Jurkat, Clone E6-1 (cell line): ENCODE measurements around the gene OR13C2.

Experiments
- DNase-seq: peaks from one replicate; pipeline ENCODE4 v3.0.0-alpha.2; 2011; ENCODE audit warnings: low read depth, low spot score
- H3K4me3 ChIP-seq: 2 replicates; pipeline ENCODE4 v1.5.1; 2011; ENCODE audit warnings: mild to moderate bottlenecking, low read length, control low read depth, moderate library complexity

Gene OR13C2

GRCh38 chr9:104556830-104557634 is 48.4 kb downstream of the OR13C2 start:
- peak; percentile 4 for DNase-seq
- no peak overlapping the region for H3K4me3 ChIP-seq

GRCh38 chr9:104555521-104555920 is 49.9 kb downstream of the OR13C2 start:
- no peak for DNase-seq
- H3K4me3 ChIP-seq = no peak overlapping the region
